GM13977 (cell line): ENCODE data around the gene PSORS1C2.

Experiments
- DNase-seq: peaks from one replicate; pipeline ENCODE4 v3.0.0; 2012; ENCODE audit warnings: low spot score
- CTCF ChIP-seq: IDR thresholded peaks from 2 replicates; pipeline ENCODE4 v1.5.1; 2012; ENCODE audit warnings: mild to moderate bottlenecking, control low read depth; ENCODE audit not compliant: insufficient read depth; ENCODE audit errors: extremely low read depth, missing control alignments
- in situ Hi-C: fragments of 300-500 bp; cut with MboI; formaldehyde crosslinking; loops from one replicate; pipeline ENCODE4 v1.12.0; 2022; ENCODE audit warnings: low sequenced_read_pairs, low pct_unique_long_range_greater_than_20kb, mixed read lengths, inconsistent platforms; ENCODE audit not compliant: unreplicated experiment

PSORS1C2 gene

GRCh38 chr6:31107052-31107451, 31.8 kb downstream of the PSORS1C2 start:
- no peak for DNase-seq
- TF ChIP-seq CTCF: no peak
- in situ Hi-C loops: no loop called here

GRCh38 chr6:31103136-31103535, 35.7 kb downstream of the PSORS1C2 start:
- DNase-seq: no peak
- in situ Hi-C loops: no loop called here
- no peak for TF ChIP-seq CTCF

GRCh38 chr6:31098449-31098938, 40.4 kb downstream of the PSORS1C2 start:
- in situ Hi-C loops: no loop called here
- no peak for DNase-seq
- no peak for TF ChIP-seq CTCF

GRCh38 chr6:31096656-31097055, 42.2 kb downstream of the PSORS1C2 start:
- in situ Hi-C loops: no loop called here
- no peak for TF ChIP-seq CTCF
- no peak for DNase-seq

- no peak for TF ChIP-seq CTCF
- no peak for DNase-seq
- in situ Hi-C loops: no loop called here
Observed at GRCh38 chr6:31096215-31096614, 42.7 kb downstream of the PSORS1C2 start.

GRCh38 chr6:31094389-31094881, 44.4 kb downstream of the PSORS1C2 start:
- DNase-seq: no peak
- no peak for TF ChIP-seq CTCF
- in situ Hi-C loops: no loop called here
